Stomach (tissue), 4 donors: Measurements from ENCODE around the gene SLC17A8.

Experiments
- CTCF ChIP-seq, 7 experiments: fragments of 450-650 bp in 4 of 7; fragments of 200-600 bp in 3 of 7; sonication (generic) in 3 of 7; IDR thresholded peaks; one replicate each; pipeline ENCODE4 v1.5.1; 2016 to 2019; ENCODE audit warnings: antibody characterized with exemption in 7 of 7, control low read depth in 2 of 7, mild to moderate bottlenecking in 1 of 7
- POLR2A ChIP-seq, 4 donors: fragments of 450-650 bp; IDR thresholded peaks; one replicate each; pipeline ENCODE4 v1.6.1; 2016; ENCODE audit warnings: antibody characterized with exemption in 4 of 4, control low read depth in 2 of 4, mild to moderate bottlenecking in 1 of 4, moderate library complexity in 1 of 4

DNA sequence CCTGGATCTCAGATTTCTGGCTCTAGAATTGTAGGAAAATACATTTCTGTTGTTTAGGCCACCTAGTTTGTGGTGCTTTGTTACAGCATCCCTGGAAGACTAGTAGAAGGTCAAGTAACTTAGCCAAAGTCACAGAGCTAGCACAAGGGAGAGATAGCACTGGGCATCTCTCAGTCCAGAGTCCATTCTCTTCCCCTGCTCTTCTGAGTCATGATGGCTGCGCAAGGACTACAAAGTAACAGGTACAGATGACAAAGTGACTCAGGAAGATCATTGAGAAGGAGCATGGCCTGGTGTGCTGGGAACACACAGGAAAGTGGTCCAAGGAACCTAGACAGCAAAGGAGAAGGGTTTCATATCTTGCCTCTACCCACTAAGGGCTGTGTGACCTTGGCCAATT lies 19.3 kb downstream of the SLC17A8 start:
- no peak for TF ChIP-seq CTCF (IDR thresholded peaks at IDR 0.05)
- no peak for TF ChIP-seq POLR2A (IDR thresholded peaks at IDR 0.05)
